Measurements from ENCODE around the gene METTL9. TPM values are rescaled to one million over a fixed set of nuclear protein-coding genes. Genes with fewer than 3 reads are reported as not detected.

Gene METTL9
- total RNA-seq, 1 donor from 2014 or later, result 77.1 TPM

DNA sequence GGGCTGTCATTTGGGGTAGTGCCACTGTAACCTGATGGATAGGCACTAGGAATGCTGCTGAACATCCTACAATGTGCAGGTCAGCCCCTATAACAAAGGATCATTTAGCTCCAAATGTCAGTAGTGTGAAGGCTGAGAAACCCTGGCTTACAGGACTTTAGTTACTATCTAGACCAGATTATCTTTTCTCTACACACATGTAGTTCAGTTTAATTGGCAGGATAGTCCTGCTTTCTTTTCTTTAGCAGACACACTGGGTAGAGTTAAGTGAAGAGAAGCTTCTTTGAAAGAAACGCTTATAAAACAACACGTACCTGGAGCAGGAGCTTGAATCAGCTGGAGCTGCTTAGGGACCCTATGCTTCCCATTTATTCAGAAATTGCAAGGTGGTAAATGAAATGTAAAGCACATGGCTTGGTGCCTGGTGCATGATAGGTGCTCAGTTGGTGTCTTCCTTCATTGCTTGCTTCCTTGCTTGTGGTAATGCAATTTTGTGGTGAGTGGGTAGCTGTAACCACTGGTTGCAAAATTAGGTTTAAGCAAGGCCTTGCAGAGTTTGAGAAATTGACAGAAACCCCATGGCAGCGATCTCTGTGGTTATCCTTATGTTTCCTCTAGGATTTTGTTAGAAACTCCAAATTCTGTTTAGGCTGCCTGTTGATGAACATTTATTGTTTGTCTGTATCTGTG, 9.4 kb downstream of the METTL9 start:
- TF ChIP-seq, protein P1, sequence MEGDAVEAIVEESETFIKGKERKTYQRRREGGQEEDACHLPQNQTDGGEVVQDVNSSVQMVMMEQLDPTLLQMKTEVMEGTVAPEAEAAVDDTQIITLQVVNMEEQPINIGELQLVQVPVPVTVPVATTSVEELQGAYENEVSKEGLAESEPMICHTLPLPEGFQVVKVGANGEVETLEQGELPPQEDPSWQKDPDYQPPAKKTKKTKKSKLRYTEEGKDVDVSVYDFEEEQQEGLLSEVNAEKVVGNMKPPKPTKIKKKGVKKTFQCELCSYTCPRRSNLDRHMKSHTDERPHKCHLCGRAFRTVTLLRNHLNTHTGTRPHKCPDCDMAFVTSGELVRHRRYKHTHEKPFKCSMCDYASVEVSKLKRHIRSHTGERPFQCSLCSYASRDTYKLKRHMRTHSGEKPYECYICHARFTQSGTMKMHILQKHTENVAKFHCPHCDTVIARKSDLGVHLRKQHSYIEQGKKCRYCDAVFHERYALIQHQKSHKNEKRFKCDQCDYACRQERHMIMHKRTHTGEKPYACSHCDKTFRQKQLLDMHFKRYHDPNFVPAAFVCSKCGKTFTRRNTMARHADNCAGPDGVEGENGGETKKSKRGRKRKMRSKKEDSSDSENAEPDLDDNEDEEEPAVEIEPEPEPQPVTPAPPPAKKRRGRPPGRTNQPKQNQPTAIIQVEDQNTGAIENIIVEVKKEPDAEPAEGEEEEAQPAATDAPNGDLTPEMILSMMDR (IDR thresholded peaks at IDR 0.05), result no peak
- no peak overlapping the region for H3K27ac Mint-ChIP-seq (ENCODE audit: unreplicated experiment)
- H3K4me3 Mint-ChIP-seq (ENCODE audit: unreplicated experiment), result no peak overlapping the region

DNA sequence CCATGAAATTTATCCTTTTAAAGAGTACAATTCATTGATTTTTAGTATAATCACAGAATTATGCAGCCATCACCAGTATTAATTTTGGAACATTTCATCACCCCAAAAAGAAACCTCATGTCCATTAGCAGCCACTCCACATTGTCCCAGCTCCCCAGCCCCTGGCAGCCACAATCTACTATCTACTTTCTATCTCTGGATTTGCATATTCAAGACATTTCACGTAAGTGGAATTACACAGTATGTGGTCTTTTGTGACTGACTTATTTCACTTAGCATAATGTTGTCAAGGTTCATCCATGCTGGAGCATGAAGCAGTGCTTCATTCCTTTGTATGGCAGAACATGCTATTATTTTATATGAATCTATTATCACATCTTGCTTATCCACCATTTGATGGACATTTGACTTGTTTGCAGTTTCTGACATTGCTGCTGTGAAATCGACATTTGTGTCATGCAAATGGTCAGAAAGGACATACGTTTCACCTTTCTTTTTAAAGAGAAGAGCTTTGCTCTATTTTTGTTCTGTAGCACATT, 10.7 kb downstream of the METTL9 start:
- Mint-ChIP-seq H3K36me3 (ENCODE audit: low read depth) (no peaks in the 10 kb centered on the region), H3K4me1 (ENCODE audit: low read depth) (peaks cover 26% of the 10 kb centered on the region), H3K9me3 (ENCODE audit: low read depth) (no peaks in the 10 kb centered on the region), H3K27me3 (ENCODE audit: low read depth) (no peaks in the 10 kb centered on the region), H3K27ac (ENCODE audit: unreplicated experiment) (no peak overlapping the region), H3K4me3 (ENCODE audit: unreplicated experiment) (no peak overlapping the region)
- DNase-seq (ENCODE audit: low spot score), result no peak
- TF ChIP-seq, protein P1 (IDR thresholded peaks at IDR 0.05), result no peak

More for the DNA sequence above, 9.4 kb downstream of the METTL9 start:
- Mint-ChIP-seq H3K4me1 (ENCODE audit: low read depth) (peaks cover 28% of the 10 kb centered on the region), H3K9me3 (ENCODE audit: low read depth) (no peaks in the 10 kb centered on the region), H3K36me3 (ENCODE audit: low read depth) (no peaks in the 10 kb centered on the region), H3K27me3 (ENCODE audit: low read depth) (no peaks in the 10 kb centered on the region)
- no peak for DNase-seq (ENCODE audit: low spot score)

DNA sequence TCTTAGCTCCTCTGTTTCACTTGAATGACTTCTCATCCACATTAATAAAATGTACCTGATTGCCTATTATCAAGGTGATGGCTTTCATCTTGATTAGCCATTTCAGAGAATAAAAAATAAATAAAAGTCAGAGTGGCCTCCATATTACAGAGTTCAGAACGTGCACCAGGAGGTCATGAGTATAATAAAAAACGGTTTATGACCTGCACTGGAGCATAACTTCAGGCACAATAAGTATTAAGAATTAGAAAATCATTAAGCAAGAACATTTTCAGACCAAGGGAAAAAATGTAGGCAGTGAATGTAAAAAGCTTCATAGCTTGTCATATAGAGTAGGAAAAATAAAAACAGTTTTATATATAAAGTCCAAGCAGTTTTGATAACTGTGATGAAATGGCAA, 11.4 kb downstream of the METTL9 start:
- TF ChIP-seq, protein P1 (IDR thresholded peaks at IDR 0.05), result no peak
- Mint-ChIP-seq H3K36me3 (ENCODE audit: low read depth) (no peaks in the 10 kb centered on the region), H3K27ac (ENCODE audit: unreplicated experiment) (no peak overlapping the region), H3K4me1 (ENCODE audit: low read depth) (peaks cover 26% of the 10 kb centered on the region), H3K27me3 (ENCODE audit: low read depth) (no peaks in the 10 kb centered on the region), H3K9me3 (ENCODE audit: low read depth) (no peaks in the 10 kb centered on the region), H3K4me3 (ENCODE audit: unreplicated experiment) (no peak overlapping the region)
- no peak for DNase-seq (ENCODE audit: low spot score)

DNA sequence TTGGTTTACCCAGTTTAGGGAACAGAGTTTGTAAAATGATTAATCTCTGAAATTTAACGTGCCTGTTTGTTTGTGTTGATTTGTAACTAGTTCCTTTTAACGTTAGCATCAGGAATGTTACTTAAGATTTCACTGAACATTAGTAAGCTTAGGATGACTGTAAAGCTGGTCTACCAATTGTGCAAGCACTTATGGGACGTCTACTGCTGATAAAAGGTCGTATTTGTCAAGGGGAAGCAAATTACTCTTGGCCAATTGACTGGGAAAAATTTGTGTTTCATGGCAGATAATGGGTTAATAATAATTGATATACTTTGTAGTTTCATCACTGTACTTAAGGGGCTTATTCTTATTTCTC, 11.8 kb downstream of the METTL9 start:
- Mint-ChIP-seq H3K4me1 (ENCODE audit: low read depth) (peaks cover 26% of the 10 kb centered on the region), H3K4me3 (ENCODE audit: unreplicated experiment) (no peak overlapping the region), H3K27ac (ENCODE audit: unreplicated experiment) (no peak overlapping the region), H3K9me3 (ENCODE audit: low read depth) (no peaks in the 10 kb centered on the region), H3K36me3 (ENCODE audit: low read depth) (no peaks in the 10 kb centered on the region), H3K27me3 (ENCODE audit: low read depth) (no peaks in the 10 kb centered on the region)
- TF ChIP-seq, protein P1 (IDR thresholded peaks at IDR 0.05), result no peak
- no peak for DNase-seq (ENCODE audit: low spot score)

DNA sequence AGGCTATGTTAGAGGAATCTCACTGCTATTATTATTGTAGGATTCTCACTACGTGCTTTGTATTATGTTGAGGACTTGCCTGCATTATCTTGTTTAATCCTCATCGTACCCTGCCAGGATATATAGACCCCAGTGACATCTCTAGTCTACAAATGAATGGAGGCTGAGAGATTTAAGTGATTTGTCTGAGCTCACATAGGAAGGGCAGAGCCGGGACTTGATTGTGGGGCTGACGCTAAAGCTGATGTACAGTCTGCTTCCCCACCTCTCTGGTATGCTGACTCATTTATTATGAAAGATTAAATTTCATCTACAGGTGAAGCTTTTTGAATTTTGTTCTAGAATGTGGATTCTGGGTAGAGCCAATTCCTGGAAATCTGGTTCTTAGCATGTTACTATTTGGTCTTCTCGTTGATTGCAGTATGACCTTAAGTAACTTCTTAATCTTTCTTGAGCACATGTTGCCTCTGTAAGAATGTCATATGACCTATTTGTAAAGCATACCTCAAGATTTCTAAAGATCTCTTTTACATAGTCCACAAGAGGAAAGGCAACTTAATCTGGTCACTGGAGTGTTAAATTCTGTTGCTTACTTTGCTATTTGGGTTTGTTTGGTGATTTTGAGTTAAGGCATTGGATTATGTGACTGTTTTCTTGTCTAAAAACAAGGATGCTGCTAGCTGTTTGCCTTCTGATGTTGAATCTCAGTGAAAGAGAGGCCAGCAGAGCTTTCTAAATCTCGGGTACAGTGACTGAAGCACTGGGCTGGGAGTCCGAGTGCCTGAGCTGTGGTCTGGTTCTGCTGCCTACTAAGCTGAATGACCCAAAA, 12.4 kb downstream of the METTL9 start:
- no peaks in the 10 kb centered on the region for H3K9me3 Mint-ChIP-seq (ENCODE audit: low read depth)
- H3K27ac Mint-ChIP-seq (ENCODE audit: unreplicated experiment), result no peak overlapping the region
- H3K4me1 Mint-ChIP-seq (ENCODE audit: low read depth), result peaks cover 26% of the 10 kb centered on the region
- no peaks in the 10 kb centered on the region for H3K27me3 Mint-ChIP-seq (ENCODE audit: low read depth)
- no peaks in the 10 kb centered on the region for H3K36me3 Mint-ChIP-seq (ENCODE audit: low read depth)
- no peak overlapping the region for H3K4me3 Mint-ChIP-seq (ENCODE audit: unreplicated experiment)
- TF ChIP-seq, protein P1 (IDR thresholded peaks at IDR 0.05), result no peak
- DNase-seq (ENCODE audit: low spot score), result no peak
